ENCODE measurements around the gene ULK1.

- no peak for TF ChIP-seq EZH2 (IDR thresholded peaks at IDR 0.05)
- no peak for TF ChIP-seq REST (IDR thresholded peaks at IDR 0.05; ENCODE audit: low read depth)
- TF ChIP-seq YY1 (IDR thresholded peaks at IDR 0.05; ENCODE audit: extremely low read depth, insufficient replicate concordance, low read depth, low read length) = no peak
- no peak for TF ChIP-seq TCF7L2 (IDR thresholded peaks at IDR 0.05; ENCODE audit: borderline replicate concordance, extremely low read depth, insufficient read depth, insufficient read length)
- TF ChIP-seq POLR2A (IDR thresholded peaks at IDR 0.05; ENCODE audit: borderline replicate concordance, extremely low read depth, insufficient read depth, insufficient read length) = no peak
- no peak for TF ChIP-seq CTCF (IDR thresholded peaks at IDR 0.05 in 2 of 3, conservative IDR thresholded peaks at IDR 0.05 in 1 of 3; ENCODE audit: borderline replicate concordance in 1 of 3, insufficient read depth in 1 of 3, low read depth in 2 of 3, low read length in 2 of 3)
- TF ChIP-seq SRF (IDR thresholded peaks at IDR 0.05; ENCODE audit: low read depth) = no peak
- TF ChIP-seq MAX (IDR thresholded peaks at IDR 0.05) = no peak
- TF ChIP-seq ZNF274 (IDR thresholded peaks at IDR 0.05; ENCODE audit: low read depth, low read length) = no peak
- TF ChIP-seq EZH2phosphoT487 (IDR thresholded peaks at IDR 0.05; ENCODE audit: borderline replicate concordance) = no peak
These were observed 24.6 kb downstream of the ULK1 start for GRCh38 chr12:131919051-131919347.

Measured in HCT116 (cell line).